CD4-positive, alpha-beta memory T cell (primary cell): ENCODE measurements around the gene MRPL51. TPM values are rescaled to one million over a fixed set of nuclear protein-coding genes. Genes with fewer than 3 reads are reported as not detected.
A peak's percentile ranks its signal among the peaks of the same experiment; 100 is the strongest.

Experiments used
- CTCF ChIA-PET: fragments of 350-600 bp; sonication (Branson Sonifier 250); formaldehyde crosslinking; loops from one replicate; lab custom pipeline; 2021; ENCODE audit warnings: inconsistent platforms; ENCODE audit not compliant: partially characterized antibody; lab: Charles Lee
- POLR2A ChIA-PET: fragments of 350-600 bp; sonication (Branson Sonifier 250); formaldehyde crosslinking; loops from one replicate; lab custom pipeline; 2021; ENCODE audit not compliant: partially characterized antibody; lab: Charles Lee
- DNase-seq, 5 donors: peaks; one replicate each; pipeline versions ENCODE4 v3.0.0 to v3.0.0-alpha.2; 2020 to 2022; ENCODE audit warnings: mixed read lengths in 1 of 5
- H3K27ac ChIP-seq: one replicate; pipeline ENCODE4 v1.7.0; 2013; ENCODE audit warnings: low read depth, low read length
- H3K27me3 ChIP-seq: 2 replicates; pipeline ENCODE4 v1.7.0; 2013; ENCODE audit warnings: mild to moderate bottlenecking, low read length, moderate library complexity; ENCODE audit not compliant: insufficient read depth
- H3K36me3 ChIP-seq: 2 replicates; pipeline ENCODE4 v1.7.0; 2013; ENCODE audit warnings: mild to moderate bottlenecking, low read length, moderate library complexity; ENCODE audit not compliant: insufficient read depth
- H3K4me1 ChIP-seq: 2 replicates; pipeline ENCODE4 v1.7.0; 2013; ENCODE audit warnings: mild to moderate bottlenecking, low read length, moderate library complexity; ENCODE audit not compliant: insufficient read depth
- H3K4me3 ChIP-seq, 2 donors: one replicate each; pipeline ENCODE4 v1.7.0; 2013; ENCODE audit warnings: low read length in 2 of 2, mild to moderate bottlenecking in 1 of 2
- H3K9me3 ChIP-seq, 2 donors: one replicate each; pipeline ENCODE4 v1.7.0; 2013; ENCODE audit warnings: low read length in 2 of 2, control low read depth in 1 of 2; ENCODE audit not compliant: control insufficient read depth in 1 of 2
- H3K27ac Mint-ChIP-seq, 7 donors: one replicate each; pipeline ENCODE4 v1.8.0; 2020 to 2021; ENCODE audit warnings: mixed read lengths in 7 of 7, mild to moderate bottlenecking in 6 of 7, inconsistent platforms in 3 of 7, moderate library complexity in 3 of 7
- H3K27me3 Mint-ChIP-seq, 2 donors: one replicate each; pipeline ENCODE4 v1.8.0; 2020 to 2021; ENCODE audit warnings: mixed read lengths in 2 of 2
- H3K36me3 Mint-ChIP-seq, 2 donors: one replicate each; pipeline ENCODE4 v1.8.0; 2020 to 2021; ENCODE audit warnings: mixed read lengths in 2 of 2, inconsistent platforms in 1 of 2, mild to moderate bottlenecking in 1 of 2
- H3K4me1 Mint-ChIP-seq, 4 donors: one replicate each; pipeline ENCODE4 v1.8.0; 2020 to 2021; ENCODE audit warnings: mixed read lengths in 4 of 4, mild to moderate bottlenecking in 1 of 4
- H3K4me3 Mint-ChIP-seq, 8 donors: one replicate each; pipeline ENCODE4 v1.8.0; 2020 to 2021; ENCODE audit warnings: mixed read lengths in 8 of 8, mild to moderate bottlenecking in 7 of 8, moderate library complexity in 6 of 8, inconsistent platforms in 3 of 8
- H3K9me3 Mint-ChIP-seq, 8 donors: one replicate each; pipeline ENCODE4 v1.8.0; 2020 to 2021; ENCODE audit warnings: mixed read lengths in 8 of 8, mild to moderate bottlenecking in 5 of 8, inconsistent platforms in 3 of 8, moderate library complexity in 1 of 8
- intact Hi-C: fragments of 100-400 bp; cut with micrococcal nuclease; formaldehyde crosslinking; loops from one replicate; pipeline ENCODE4 v1.15.1; 2023
- polyA plus RNA-seq, 2 donors: library from polyadenylated mRNA; unstranded; fragments of 300-500 nt; fragmentation: Illumina TruSeq; gene quantifications; one replicate each; pipeline ENCODE4 v1.2.3, GENCODE V29; 2021
- total RNA-seq, 2 experiments: library from RNA; stranded (reverse); gene quantifications; one replicate each; pipeline ENCODE4 v1.2.3, GENCODE V29; 2021

MRPL51 gene
- total and polyA plus RNA-seq, 4 experiments from 2014 or later, result 85.1 to 205 (median 144) TPM

DNA sequence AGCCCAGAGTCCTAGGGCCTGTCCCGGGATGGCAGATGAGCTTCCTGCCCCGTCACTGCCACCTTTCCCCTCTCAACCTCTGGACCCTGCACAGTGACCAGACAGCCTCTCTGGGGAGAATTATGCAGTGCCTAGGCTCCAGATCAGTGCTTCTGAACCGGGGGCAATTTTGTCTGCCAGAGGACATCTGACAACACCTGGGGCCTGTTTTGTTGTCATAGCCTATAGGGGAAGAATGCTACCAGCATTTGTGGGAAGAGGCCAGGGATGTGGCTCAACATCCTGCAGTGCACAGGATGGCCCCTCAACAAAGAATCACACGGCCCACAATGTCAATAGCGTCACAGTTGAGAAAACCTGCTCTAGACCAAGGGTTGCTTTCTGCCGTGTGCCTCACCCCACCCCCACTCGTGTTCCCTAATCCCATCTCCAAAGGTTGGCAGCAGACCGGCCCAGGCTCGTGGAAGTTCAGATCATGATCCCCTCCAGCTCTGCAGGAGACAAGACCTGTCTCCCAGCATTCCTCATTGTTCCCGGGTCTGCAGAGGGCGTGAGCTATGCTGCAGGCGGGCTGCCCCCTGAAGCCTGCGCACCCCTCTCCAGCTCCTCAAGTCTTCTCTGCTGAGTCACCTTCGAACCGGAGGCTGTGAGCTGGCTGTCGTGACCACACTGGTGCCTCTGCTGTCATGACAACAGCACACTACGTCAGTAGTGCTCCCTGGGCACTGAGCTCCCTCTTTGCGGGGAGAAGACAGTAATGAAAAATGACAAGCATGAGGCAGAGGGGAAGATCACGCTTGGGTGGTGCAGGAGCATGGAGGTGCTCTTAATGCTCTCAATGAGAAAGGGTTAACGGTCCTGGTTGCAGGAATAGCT, 39.2 kb upstream of the MRPL51 start:
- H3K27ac Mint-ChIP-seq, result peak overlapping the region; percentile 88 to 99 (median 97)
- Histone ChIP-seq H3K36me3 (peaks cover 48% of the 10 kb centered on the region), H3K27ac (peak overlapping the region; percentile 86), H3K4me3 (no peak overlapping the region), H3K27me3 (no peaks in the 10 kb centered on the region), H3K4me1 (peaks cover 44% of the 10 kb centered on the region), H3K9me3 (no peaks in the 10 kb centered on the region)
- H3K4me1 Mint-ChIP-seq, result peaks cover 24 to 53% (median 35%) of the 10 kb centered on the region in 4 donors
- H3K27me3 Mint-ChIP-seq, result no peaks in the 10 kb centered on the region
- H3K4me3 Mint-ChIP-seq, result peak overlapping the region; percentile 73 to 98 (median 92)
- peak; percentile 77 to 98 (median 82) for DNase-seq
- H3K36me3 Mint-ChIP-seq, result peaks cover 35 to 81% of the 10 kb centered on the region in 2 donors
- H3K9me3 Mint-ChIP-seq, result peaks cover 0 to 1% (median 0%) of the 10 kb centered on the region in 8 donors
- POLR2A ChIA-PET, result interaction anchor here (0.7 to 10.5 kb wide), 19 partner anchors 22 to 427 kb away, joined by 3 to 237 read pairs (median 4); partner anchors contain the start of genes COPS7A, MRPL51, TAPBPL and TNFRSF1A
- intact Hi-C loops, result no loop called here
- CTCF ChIA-PET, result interaction anchor here (0.9 to 2.2 kb wide), 8 partner anchors 18 to 108 kb away, joined by 3 to 6 read pairs (median 3); no protein-coding TSS in a partner anchor

DNA sequence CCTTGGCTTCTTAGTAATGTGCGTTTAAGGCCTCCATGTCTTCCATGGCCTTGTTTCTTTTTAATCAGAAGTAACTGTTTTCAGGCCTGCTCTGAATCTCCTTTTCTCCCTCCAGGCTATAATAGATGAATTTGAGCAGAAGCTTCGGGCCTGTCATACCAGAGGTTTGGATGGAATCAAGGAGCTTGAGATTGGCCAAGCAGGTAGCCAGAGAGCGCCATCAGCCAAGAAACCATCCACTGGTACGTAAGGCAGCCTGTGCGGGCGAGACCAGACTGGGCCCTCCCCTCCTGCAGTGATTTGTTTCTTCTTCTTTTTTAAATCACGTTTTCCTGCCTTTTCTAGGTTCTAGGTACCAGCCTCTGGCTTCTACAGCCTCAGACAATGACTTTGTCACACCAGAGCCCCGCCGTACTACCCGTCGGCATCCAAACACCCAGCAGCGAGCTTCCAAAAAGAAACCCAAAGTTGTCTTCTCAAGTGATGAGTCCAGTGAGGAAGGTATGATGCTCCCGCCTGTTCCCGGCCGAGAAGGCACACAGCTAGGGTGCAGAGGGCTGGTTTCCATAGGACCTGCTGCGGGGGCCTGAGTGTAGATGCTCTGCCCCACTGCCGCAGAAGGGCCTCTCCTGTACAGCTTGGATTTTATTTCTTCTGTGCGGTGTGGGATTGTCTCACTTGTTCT, 37.7 kb upstream of the MRPL51 start:
- H3K4me1 Mint-ChIP-seq, result peaks cover 14 to 38% (median 22%) of the 10 kb centered on the region in 4 donors
- Histone ChIP-seq H3K27me3 (no peaks in the 10 kb centered on the region), H3K27ac (peak overlapping the region; percentile 10), H3K4me3 (no peak overlapping the region), H3K4me1 (peaks cover 28% of the 10 kb centered on the region), H3K36me3 (peaks cover 52% of the 10 kb centered on the region), H3K9me3 (no peaks in the 10 kb centered on the region)
- peaks cover 0 to 1% (median 0%) of the 10 kb centered on the region in 8 donors for H3K9me3 Mint-ChIP-seq
- intact Hi-C loops, result no loop called here
- peaks cover 41 to 85% of the 10 kb centered on the region in 2 donors for H3K36me3 Mint-ChIP-seq
- no peaks in the 10 kb centered on the region for H3K27me3 Mint-ChIP-seq
- no peak for DNase-seq
- POLR2A ChIA-PET, result interaction anchor here (1.2 to 10.5 kb wide), 3 partner anchors 9 to 68 kb away, joined by 5 to 199 read pairs (median 26); partner anchors contain the start of gene MRPL51
- peak overlapping the region; percentile 42 to 90 (median 78) for H3K27ac Mint-ChIP-seq
- CTCF ChIA-PET, result interaction anchor here (1.2 kb wide), 1 partner anchor 67 kb away, joined by 3 read pairs; no protein-coding TSS in a partner anchor
- peak overlapping the region in 1 of 8 donors; percentile 21 for H3K4me3 Mint-ChIP-seq

DNA sequence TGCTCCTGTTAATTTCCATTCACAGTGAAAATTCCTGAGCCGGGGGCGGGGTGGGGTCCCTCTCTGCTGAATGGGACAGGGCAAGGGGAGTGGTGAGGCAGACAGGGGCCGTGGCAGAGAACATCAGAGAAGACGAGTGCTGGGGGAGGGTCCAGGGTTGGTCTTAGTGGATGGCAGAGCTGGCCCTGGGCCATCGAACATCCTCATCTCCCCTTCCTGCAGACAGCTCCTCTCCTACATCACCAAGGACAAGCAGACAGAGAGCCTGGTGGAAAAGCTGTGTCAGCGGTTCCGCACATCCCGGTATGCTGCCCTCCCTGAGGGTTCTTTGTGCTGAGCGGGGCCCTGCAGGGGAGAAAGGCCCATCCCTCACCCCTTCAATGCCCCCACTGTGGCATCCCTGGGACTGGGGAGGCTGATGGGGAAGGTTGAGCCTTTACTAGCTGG, 36.3 kb upstream of the MRPL51 start:
- ChIA-PET CTCF (interaction anchor here (1.0 to 1.3 kb wide), 2 partner anchors 9 to 206 kb away, joined by 3 to 8 read pairs; no protein-coding TSS in a partner anchor), POLR2A (interaction anchor here (0.6 to 0.9 kb wide), 2 partner anchors 59 to 65 kb away, joined by 3 read pairs; partner anchors contain the start of gene VAMP1)
- Histone ChIP-seq H3K36me3 (peaks cover 64% of the 10 kb centered on the region), H3K27ac (no peak overlapping the region), H3K4me1 (peaks cover 24% of the 10 kb centered on the region), H3K4me3 (no peak overlapping the region), H3K9me3 (no peaks in the 10 kb centered on the region), H3K27me3 (no peaks in the 10 kb centered on the region)
- no peaks in the 10 kb centered on the region for H3K27me3 Mint-ChIP-seq
- peaks cover 0 to 1% (median 0%) of the 10 kb centered on the region in 8 donors for H3K9me3 Mint-ChIP-seq
- H3K4me3 Mint-ChIP-seq, result no peak overlapping the region
- peak overlapping the region in 1 of 7 donors; percentile 11 for H3K27ac Mint-ChIP-seq
- no peak for DNase-seq
- intact Hi-C loops, result no loop called here
- H3K36me3 Mint-ChIP-seq, result peaks cover 50 to 88% of the 10 kb centered on the region in 2 donors
- H3K4me1 Mint-ChIP-seq, result peaks cover 14 to 24% (median 19%) of the 10 kb centered on the region in 4 donors

- ChIA-PET POLR2A (interaction anchor here (0.6 to 0.9 kb wide), 2 partner anchors 58 to 65 kb away, joined by 3 read pairs; partner anchors contain the start of gene VAMP1), CTCF (interaction anchor here (1.0 to 1.3 kb wide), 2 partner anchors 9 to 206 kb away, joined by 3 to 8 read pairs; no protein-coding TSS in a partner anchor)
- Histone ChIP-seq H3K36me3 (peaks cover 70% of the 10 kb centered on the region), H3K4me3 (no peak overlapping the region), H3K9me3 (no peaks in the 10 kb centered on the region), H3K27me3 (no peaks in the 10 kb centered on the region), H3K27ac (no peak overlapping the region), H3K4me1 (peaks cover 19% of the 10 kb centered on the region)
- no peaks in the 10 kb centered on the region for H3K27me3 Mint-ChIP-seq
- H3K4me3 Mint-ChIP-seq, result no peak overlapping the region
- intact Hi-C loops, result no loop called here
- H3K36me3 Mint-ChIP-seq, result peaks cover 55 to 88% of the 10 kb centered on the region in 2 donors
- peak overlapping the region in 1 of 7 donors; percentile 4 for H3K27ac Mint-ChIP-seq
- H3K4me1 Mint-ChIP-seq, result peaks cover 13 to 19% (median 16%) of the 10 kb centered on the region in 4 donors
- DNase-seq, result peak in 1 of 5 donors; percentile 35
- peaks cover 0 to 1% (median 0%) of the 10 kb centered on the region in 8 donors for H3K9me3 Mint-ChIP-seq
These were observed 35.6 kb upstream of the MRPL51 start for GRCh38 chr12:6528539-6529235.

- no peak for DNase-seq
- Mint-ChIP-seq H3K4me1 (peaks cover 7 to 10% (median 8%) of the 10 kb centered on the region in 4 donors), H3K36me3 (peaks cover 59 to 91% of the 10 kb centered on the region in 2 donors), H3K27me3 (no peaks in the 10 kb centered on the region), H3K9me3 (peaks cover 0 to 1% (median 0%) of the 10 kb centered on the region in 8 donors), H3K4me3 (no peak overlapping the region), H3K27ac (peak overlapping the region in 2 of 7 donors; percentile 36 to 55)
- ChIA-PET POLR2A (no interaction called here), CTCF (no interaction called here)
- Histone ChIP-seq H3K9me3 (no peaks in the 10 kb centered on the region), H3K36me3 (peaks cover 76% of the 10 kb centered on the region), H3K4me3 (no peak overlapping the region), H3K27me3 (no peaks in the 10 kb centered on the region), H3K27ac (no peak overlapping the region), H3K4me1 (peaks cover 10% of the 10 kb centered on the region)
- intact Hi-C loops, result no loop called here
These were observed 34.6 kb upstream of the MRPL51 start for GRCh38 chr12:6527711-6528110.

DNA sequence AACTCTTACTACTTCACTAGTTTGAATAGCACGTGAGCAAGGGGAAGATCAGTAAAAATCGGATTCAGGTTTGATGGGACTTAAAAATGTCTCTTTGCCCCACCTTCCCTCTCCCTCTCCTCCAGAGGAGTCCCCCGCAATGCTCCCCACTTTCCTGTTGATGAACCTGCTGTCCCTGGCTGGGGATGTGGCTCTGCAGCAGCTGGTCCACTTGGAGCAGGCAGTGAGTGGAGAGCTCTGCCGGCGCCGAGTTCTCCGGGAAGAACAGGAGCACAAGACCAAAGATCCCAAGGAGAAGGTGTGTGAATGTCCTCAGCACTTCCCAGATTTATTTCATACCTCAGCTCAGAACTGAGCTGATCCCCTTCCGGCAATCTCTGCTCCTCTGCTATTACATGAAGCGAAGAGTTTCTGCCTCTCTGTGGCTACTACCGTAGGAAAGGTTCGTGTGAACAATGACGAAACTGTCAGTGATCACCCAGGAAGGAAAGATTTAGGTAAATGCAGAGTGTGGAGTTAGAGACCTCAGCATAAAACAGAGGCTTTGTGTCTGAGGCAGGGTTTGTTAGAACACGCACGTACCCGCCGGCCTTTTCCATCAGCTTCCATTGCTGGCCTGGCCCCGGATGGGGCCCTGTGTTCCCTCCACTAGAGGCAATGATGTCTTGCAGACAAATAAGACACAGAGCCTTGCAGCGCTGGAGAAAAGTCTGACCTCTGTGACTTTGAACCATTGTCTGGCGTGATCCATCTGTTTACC, 33.9 kb upstream of the MRPL51 start:
- intact Hi-C loops, result no loop called here
- ChIA-PET POLR2A (no interaction called here), CTCF (no interaction called here)
- H3K4me3 Mint-ChIP-seq, result no peak overlapping the region
- Histone ChIP-seq H3K4me1 (peaks cover 2% of the 10 kb centered on the region), H3K4me3 (no peak overlapping the region), H3K27ac (no peak overlapping the region), H3K27me3 (no peaks in the 10 kb centered on the region), H3K9me3 (no peaks in the 10 kb centered on the region), H3K36me3 (peaks cover 80% of the 10 kb centered on the region)
- peaks cover 62 to 91% of the 10 kb centered on the region in 2 donors for H3K36me3 Mint-ChIP-seq
- peak overlapping the region in 1 of 7 donors; percentile 31 for H3K27ac Mint-ChIP-seq
- peaks cover 0 to 2% (median under 1%) of the 10 kb centered on the region in 4 donors for H3K4me1 Mint-ChIP-seq
- no peaks in the 10 kb centered on the region for H3K27me3 Mint-ChIP-seq
- no peak for DNase-seq
- H3K9me3 Mint-ChIP-seq, result peaks cover 0 to 1% (median 0%) of the 10 kb centered on the region in 8 donors
